BLaER1 treated with 17β-estradiol and CSF1 and Interleukin-3, amounts not matched to agents 10 nM and 100 nM (cell line): Measurements from ENCODE around the gene SMARCA4.
"Not testable (repeated sequence)": the region's sequence is repeated elsewhere in the genome, so short reads cannot be mapped to it uniquely, and the experiment has no call there.

Experiments
- H3K27ac ChIP-seq, 11 experiments: shearing (Covaris generic); formaldehyde crosslinking; 2 replicates each; pipeline ENCODE4 v1.8.1; 2022
- H3K27me3 ChIP-seq, 11 experiments: shearing (Covaris generic); formaldehyde crosslinking; 2 replicates each; pipeline ENCODE4 v1.8.1; 2022
- H3K36me3 ChIP-seq, 11 experiments: shearing (Covaris generic); formaldehyde crosslinking; 2 replicates each; pipeline ENCODE4 v1.8.1; 2022
- H3K4me1 ChIP-seq, 10 experiments: shearing (Covaris generic); formaldehyde crosslinking; 2 replicates each; pipeline ENCODE4 v1.8.1; 2022
- H3K4me2 ChIP-seq, 11 experiments: shearing (Covaris generic); formaldehyde crosslinking; 2 replicates each; pipeline ENCODE4 v1.8.1; 2022
- H3K4me3 ChIP-seq, 10 experiments: shearing (Covaris generic); formaldehyde crosslinking; 2 replicates each; pipeline ENCODE4 v1.8.1; 2022
- H3K9ac ChIP-seq, 11 experiments: shearing (Covaris generic); formaldehyde crosslinking; 2 replicates each; pipeline ENCODE4 v1.8.1; 2022
- H3K9me3 ChIP-seq, 11 experiments: shearing (Covaris generic); formaldehyde crosslinking; replicated peaks in 1 of 11; 2 replicates each; pipeline ENCODE4 v1.8.1; 2022
- H4K20me1 ChIP-seq, 11 experiments: shearing (Covaris generic); formaldehyde crosslinking; 2 replicates each; pipeline ENCODE4 v1.8.1; 2022
- Cebpa-rat ChIP-seq, 11 experiments: shearing (Covaris generic); IDR thresholded peaks; 2 replicates each; pipeline ENCODE4 v1.8.1; 2022

SMARCA4 gene

DNA sequence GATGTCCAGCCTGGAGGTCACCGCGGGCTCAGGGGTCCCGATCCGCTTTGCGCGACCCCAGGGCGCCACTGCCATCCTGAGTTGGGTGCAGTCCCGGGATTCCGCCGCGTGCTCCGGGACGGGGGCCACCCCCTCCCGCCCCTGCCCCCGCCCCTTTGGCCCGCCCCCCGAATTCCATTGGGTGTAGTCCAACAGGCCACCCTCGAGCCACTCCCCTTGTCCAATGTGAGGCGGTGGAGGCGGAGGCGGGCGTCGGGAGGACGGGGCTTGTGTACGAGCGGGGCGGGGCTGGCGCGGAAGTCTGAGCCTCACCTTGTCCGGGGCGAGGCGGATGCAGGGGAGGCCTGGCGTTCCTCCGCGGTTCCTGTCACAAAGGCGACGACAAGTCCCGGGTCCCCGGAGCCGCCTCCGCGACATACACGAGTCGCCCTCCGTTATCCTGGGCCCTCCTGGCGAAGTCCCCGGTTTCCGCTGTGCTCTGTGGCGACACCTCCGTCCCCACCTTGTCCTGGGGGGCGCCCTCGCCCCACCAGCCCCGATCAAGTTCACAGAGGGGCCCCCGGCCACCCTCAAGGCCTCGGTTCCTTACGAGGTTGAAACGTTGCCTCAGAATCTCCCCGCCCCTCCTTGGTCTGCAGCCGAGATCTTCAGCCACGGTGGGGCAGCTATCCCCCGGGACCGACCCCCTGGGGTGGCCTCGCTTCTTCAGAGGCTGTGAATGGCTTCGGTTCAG lies 129.6 kb downstream of the SMARCA4 start:
- peak overlapping the region; percentile 91 to 100 (median 97) for H3K9ac ChIP-seq
- peak overlapping the region; percentile 69 to 98 (median 90) for H3K4me3 ChIP-seq
- peaks cover 0 to 50% (median 41%) of the 10 kb centered on the region in 11 experiments; a peak in 16 of 22 replicates for H4K20me1 ChIP-seq
- peaks cover 62 to 77% (median 72%) of the 10 kb centered on the region in 10 experiments for H3K4me1 ChIP-seq
- TF ChIP-seq Cebpa-rat (IDR thresholded peaks at IDR 0.05), result no peak
- H3K27ac ChIP-seq, result peak overlapping the region; percentile 93 to 100 (median 96)
- H3K9me3 ChIP-seq, result no peaks in the 10 kb centered on the region; a peak in 1 of 22 replicates
- peaks cover 0 to 50% (median 46%) of the 10 kb centered on the region in 11 experiments; a peak in 19 of 22 replicates for H3K36me3 ChIP-seq
- peak overlapping the region; percentile 89 to 98 (median 96) for H3K4me2 ChIP-seq
- no peaks in the 10 kb centered on the region for H3K27me3 ChIP-seq

DNA sequence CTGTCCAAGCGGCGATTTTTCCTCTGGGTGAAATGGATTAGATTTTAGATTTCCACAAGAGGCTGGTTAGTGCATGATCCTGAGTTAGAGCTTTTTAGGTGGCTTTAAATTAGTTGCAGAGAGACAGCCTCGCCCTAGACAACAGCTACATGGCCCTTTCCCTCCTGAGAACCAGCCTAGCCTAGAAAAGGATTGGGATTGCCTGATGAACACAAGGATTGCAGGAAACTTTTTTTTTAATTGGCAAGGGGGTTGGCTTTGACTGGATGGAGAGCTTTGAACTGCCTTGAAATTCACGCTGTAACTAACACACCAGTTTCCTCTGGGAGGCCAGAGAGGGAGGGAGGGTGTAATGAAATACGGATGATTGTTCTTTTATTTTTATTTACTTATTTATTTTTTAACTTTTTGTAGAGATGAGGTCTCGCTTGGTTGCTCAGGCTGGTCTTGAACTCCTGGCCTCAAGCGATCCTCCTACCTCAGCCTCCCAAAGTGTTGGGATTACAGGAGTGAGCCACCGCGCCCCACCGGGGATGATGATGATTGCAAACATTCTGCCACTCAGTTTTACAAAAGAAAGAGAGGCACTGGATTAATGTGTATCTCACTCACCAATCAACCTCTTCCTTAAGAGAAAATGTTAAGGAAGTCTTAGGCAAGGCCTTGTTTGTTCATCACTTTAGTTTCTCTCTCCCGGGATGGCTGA lies 130.3 kb downstream of the SMARCA4 start:
- H3K4me1 ChIP-seq, result peaks cover 68 to 77% (median 74%) of the 10 kb centered on the region in 10 experiments
- TF ChIP-seq Cebpa-rat (IDR thresholded peaks at IDR 0.05), result no peak
- peak overlapping the region; percentile 72 to 98 (median 96) for H3K4me2 ChIP-seq
- H3K36me3 ChIP-seq, result peaks cover 0 to 57% (median 53%) of the 10 kb centered on the region in 11 experiments; a peak in 19 of 22 replicates
- peak overlapping the region; percentile 91 to 100 (median 97) for H3K9ac ChIP-seq
- H3K27me3 ChIP-seq, result no peaks in the 10 kb centered on the region
- H3K4me3 ChIP-seq, result peak overlapping the region; percentile 69 to 98 (median 90)
- H3K27ac ChIP-seq, result peak overlapping the region; percentile 92 to 100 (median 96)
- H3K9me3 ChIP-seq, result peaks cover 0 to 6% (median 0%) of the 10 kb centered on the region in 11 experiments; a peak in 6 of 22 replicates
- H4K20me1 ChIP-seq, result peaks cover 0 to 57% (median 48%) of the 10 kb centered on the region in 11 experiments; a peak in 16 of 22 replicates

DNA sequence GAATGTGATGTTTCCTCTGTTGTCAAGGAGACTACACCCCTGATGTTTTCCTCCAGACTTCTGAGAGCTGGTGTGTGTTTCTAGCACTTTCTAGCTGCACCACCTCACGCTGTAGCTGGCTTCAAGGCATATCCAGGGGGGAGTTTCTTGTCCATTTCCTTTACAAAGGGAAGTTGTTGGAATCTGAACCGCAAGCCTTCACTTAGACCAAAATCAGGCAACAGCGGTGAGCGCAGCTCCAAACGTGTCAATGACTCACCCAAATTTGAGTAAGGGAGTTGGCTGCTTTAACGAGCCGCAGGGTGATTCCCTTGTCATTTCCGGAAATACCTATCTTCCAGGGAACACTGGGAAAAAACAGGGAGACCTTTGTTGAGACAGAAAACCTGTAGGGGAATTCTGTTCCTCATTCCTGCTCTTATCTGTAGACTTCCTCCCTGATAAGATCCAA lies 130.9 kb downstream of the SMARCA4 start:
- Histone ChIP-seq H3K27me3 (no peaks in the 10 kb centered on the region), H3K4me2 (peak overlapping the region; percentile 72 to 98 (median 96)), H3K4me3 (peak overlapping the region; percentile 69 to 98 (median 90)), H3K9me3 (peaks cover 0 to 11% (median 0%) of the 10 kb centered on the region in 11 experiments; a peak in 6 of 22 replicates), H3K27ac (peak overlapping the region; percentile 92 to 100 (median 96); a peak in 21 of 22 replicates), H3K4me1 (peaks cover 73 to 79% (median 76%) of the 10 kb centered on the region in 10 experiments), H4K20me1 (peaks cover 0 to 63% (median 54%) of the 10 kb centered on the region in 11 experiments; a peak in 16 of 22 replicates), H3K9ac (peak overlapping the region; percentile 91 to 100 (median 97)), H3K36me3 (peaks cover 0 to 63% (median 59%) of the 10 kb centered on the region in 11 experiments; a peak in 19 of 22 replicates)
- TF ChIP-seq Cebpa-rat (IDR thresholded peaks at IDR 0.05), result no peak

DNA sequence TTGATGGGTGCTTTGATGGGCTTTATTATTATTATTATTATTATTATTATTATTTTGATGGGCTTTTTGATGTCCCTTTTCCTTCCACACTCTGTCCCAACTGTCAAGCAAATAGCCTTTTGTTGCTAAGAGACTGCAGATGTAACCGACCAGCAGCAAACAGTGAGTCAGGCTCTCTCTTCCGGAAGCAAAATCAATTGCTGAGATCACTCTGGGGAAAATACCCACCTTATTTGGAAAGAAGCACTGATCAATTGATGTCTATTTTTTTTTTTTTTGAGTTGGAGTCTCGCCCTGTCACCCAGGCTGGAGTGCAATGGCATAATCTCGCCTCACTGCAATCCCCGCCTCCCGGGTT lies 131.3 kb downstream of the SMARCA4 start:
- H3K9ac ChIP-seq, result peak overlapping the region; percentile 91 to 100 (median 97)
- peaks cover 0 to 12% (median 0%) of the 10 kb centered on the region in 11 experiments; a peak in 6 of 22 replicates for H3K9me3 ChIP-seq
- H3K4me2 ChIP-seq, result peak overlapping the region; percentile 72 to 98 (median 96)
- peaks cover 0 to 67% (median 58%) of the 10 kb centered on the region in 11 experiments; a peak in 16 of 22 replicates for H4K20me1 ChIP-seq
- peaks cover 73 to 79% (median 78%) of the 10 kb centered on the region in 10 experiments for H3K4me1 ChIP-seq
- TF ChIP-seq Cebpa-rat (IDR thresholded peaks at IDR 0.05), result no peak
- H3K27ac ChIP-seq, result peak overlapping the region; percentile 92 to 100 (median 96)
- H3K4me3 ChIP-seq, result peak overlapping the region; percentile 69 to 98 (median 90); a peak in 19 of 20 replicates
- peaks cover 0 to 67% (median 63%) of the 10 kb centered on the region in 11 experiments; a peak in 19 of 22 replicates for H3K36me3 ChIP-seq
- no peaks in the 10 kb centered on the region for H3K27me3 ChIP-seq

DNA sequence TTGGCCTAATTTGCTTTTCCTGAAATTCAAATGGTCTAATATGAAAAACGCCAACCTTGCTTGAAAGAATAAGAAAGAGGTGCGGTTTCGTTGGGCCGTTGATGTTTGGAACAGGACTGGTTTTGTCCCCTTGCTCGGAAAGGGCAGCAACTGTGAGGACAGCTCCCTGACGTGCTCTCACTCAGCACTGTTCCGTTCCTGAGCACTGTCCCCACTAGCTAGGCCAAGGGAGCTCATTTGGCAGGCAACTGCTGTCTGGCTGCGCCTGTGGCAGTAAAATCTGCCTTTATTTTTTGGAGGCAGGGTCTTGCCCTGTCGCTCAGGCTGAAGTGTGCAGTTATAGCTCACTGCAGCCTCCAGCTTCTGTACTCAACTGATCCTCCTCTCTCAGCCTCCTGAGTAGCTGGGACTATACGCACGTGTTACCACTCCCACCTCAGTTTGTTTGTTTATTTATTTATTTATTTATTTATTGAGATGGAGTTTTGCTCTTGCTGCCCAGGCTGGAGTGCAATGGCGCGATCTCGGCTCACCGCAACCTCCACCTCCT lies 132.9 kb downstream of the SMARCA4 start:
- H3K27ac ChIP-seq, result peak overlapping the region; percentile 92 to 100 (median 96); a peak in 21 of 22 replicates
- H3K9ac ChIP-seq, result peak overlapping the region; percentile 91 to 100 (median 97); a peak in 19 of 22 replicates
- peaks cover 0 to 83% (median 74%) of the 10 kb centered on the region in 11 experiments; a peak in 18 of 22 replicates for H4K20me1 ChIP-seq
- peaks cover 0 to 84% (median 79%) of the 10 kb centered on the region in 11 experiments; a peak in 19 of 22 replicates for H3K36me3 ChIP-seq
- H3K27me3 ChIP-seq, result no peaks in the 10 kb centered on the region
- peak overlapping the region; percentile 72 to 98 (median 96) for H3K4me2 ChIP-seq
- H3K4me1 ChIP-seq, result peaks cover 62 to 82% (median 77%) of the 10 kb centered on the region in 10 experiments
- H3K4me3 ChIP-seq, result peak overlapping the region in 7 of 10 experiments; percentile 82 to 98 (median 93); a peak in 10 of 20 replicates
- peaks cover 0 to 26% (median 5%) of the 10 kb centered on the region in 11 experiments; a peak in 10 of 22 replicates for H3K9me3 ChIP-seq
- TF ChIP-seq Cebpa-rat (IDR thresholded peaks at IDR 0.05), result no peak

DNA sequence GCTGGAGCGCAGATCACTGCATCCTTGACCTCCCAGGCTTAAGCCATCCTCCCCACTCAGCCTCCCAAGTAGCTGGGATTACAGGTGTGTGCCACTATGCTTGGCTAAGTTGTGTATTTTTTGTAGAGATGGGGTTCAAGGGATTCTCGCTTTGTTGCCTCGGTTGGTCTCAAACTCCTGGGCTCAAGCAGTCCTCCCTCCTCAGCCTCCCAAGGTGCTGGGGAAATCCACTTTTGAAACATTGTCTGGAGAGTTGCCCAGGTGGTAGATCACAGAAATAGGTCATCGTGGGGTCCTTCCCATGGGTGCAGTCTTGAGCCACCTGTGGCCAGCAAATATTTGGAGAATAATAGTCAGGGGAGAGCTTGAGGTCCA lies 133.7 kb downstream of the SMARCA4 start:
- Histone ChIP-seq H3K4me3 (peak overlapping the region in 9 of 10 experiments; percentile 9 to 98 (median 87); a peak in 15 of 20 replicates), H3K9me3 (peaks cover 0 to 26% (median 5%) of the 10 kb centered on the region in 11 experiments; a peak in 10 of 22 replicates), H3K36me3 (peaks cover 0 to 91% (median 87%) of the 10 kb centered on the region in 11 experiments; a peak in 19 of 22 replicates), H3K4me2 (peak overlapping the region; percentile 72 to 98 (median 96)), H3K27me3 (no peaks in the 10 kb centered on the region), H3K9ac (peak overlapping the region; percentile 70 to 100 (median 97); a peak in 21 of 22 replicates), H3K4me1 (peaks cover 63 to 86% (median 80%) of the 10 kb centered on the region in 10 experiments), H4K20me1 (peaks cover 0 to 91% (median 81%) of the 10 kb centered on the region in 11 experiments; a peak in 18 of 22 replicates), H3K27ac (peak overlapping the region; percentile 60 to 100 (median 95); a peak in 21 of 22 replicates)
- no peak for TF ChIP-seq Cebpa-rat (IDR thresholded peaks at IDR 0.05)

DNA sequence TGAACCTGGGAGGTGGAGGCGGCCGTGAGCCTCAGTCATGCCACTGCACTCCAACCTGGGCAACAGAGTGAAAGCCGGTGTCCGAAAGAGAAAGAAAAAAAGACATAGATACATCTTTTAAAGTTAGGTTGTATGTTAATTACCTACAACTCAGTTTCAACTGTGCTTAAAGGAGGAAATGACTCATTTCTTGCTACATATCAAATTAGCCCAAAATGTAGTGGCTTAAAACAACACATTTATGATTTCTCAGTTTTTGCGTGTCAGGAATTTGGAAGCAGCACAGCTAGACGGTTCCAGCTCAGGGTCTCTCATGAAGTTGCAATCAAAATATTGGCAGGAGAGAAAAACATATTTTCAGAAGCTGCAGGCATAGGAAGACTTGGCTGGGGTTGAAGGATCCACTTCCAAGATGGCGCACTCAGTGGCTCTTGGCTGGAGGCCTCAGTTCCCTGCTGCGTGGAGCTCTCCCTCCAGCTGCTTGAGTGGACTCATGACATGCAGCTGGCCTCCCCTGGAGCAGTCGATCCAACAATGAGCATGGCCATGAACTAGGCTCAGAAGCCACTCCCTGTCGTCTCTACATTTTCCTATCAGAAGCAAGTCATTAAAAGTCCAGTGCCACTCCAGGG lies 135.5 kb downstream of the SMARCA4 start:
- H3K4me1 ChIP-seq, result peaks cover 67 to 92% (median 88%) of the 10 kb centered on the region in 10 experiments
- peak overlapping the region in 9 of 11 experiments; percentile 59 to 100 (median 98); a peak in 13 of 22 replicates for H3K9ac ChIP-seq
- peaks cover 0 to 100% (median 91%) of the 10 kb centered on the region in 11 experiments; a peak in 19 of 22 replicates for H4K20me1 ChIP-seq
- H3K27ac ChIP-seq, result peak overlapping the region; percentile 60 to 100 (median 95); a peak in 21 of 22 replicates
- H3K27me3 ChIP-seq, result no peaks in the 10 kb centered on the region
- peak in 1 of 11 experiments; percentile 20; a peak in 1 of 22 replicates for TF ChIP-seq Cebpa-rat (IDR thresholded peaks at IDR 0.05)
- peak overlapping the region; percentile 72 to 98 (median 96) for H3K4me2 ChIP-seq
- H3K36me3 ChIP-seq, result peaks cover 12 to 100% (median 97%) of the 10 kb centered on the region in 11 experiments; a peak in 21 of 22 replicates
- peaks cover 0 to 26% (median 5%) of the 10 kb centered on the region in 11 experiments; a peak in 10 of 22 replicates for H3K9me3 ChIP-seq
- peak overlapping the region in 5 of 10 experiments; percentile 44 to 98 (median 93); a peak in 10 of 20 replicates for H3K4me3 ChIP-seq

DNA sequence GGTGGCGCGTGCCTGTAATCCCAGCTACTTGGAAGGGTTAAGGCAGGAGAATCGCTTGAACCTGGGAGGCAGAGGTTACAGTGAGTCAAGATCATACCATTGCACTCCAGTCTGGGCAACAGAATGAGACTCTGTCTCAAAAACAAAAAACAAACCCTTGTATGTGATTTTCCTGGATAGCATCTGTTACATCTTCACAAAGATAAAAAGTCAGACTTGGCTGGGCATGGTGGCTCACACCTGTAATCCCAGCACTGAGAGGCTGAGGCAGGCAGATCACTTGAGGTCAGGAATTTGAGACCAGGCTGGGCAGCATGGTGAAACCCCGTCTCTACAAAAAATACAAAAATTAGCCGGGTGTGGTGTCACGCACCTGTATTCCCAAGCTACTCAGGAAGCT lies 136.5 kb downstream of the SMARCA4 start:
- peaks cover 20 to 100% (median 97%) of the 10 kb centered on the region in 11 experiments for H3K36me3 ChIP-seq
- H3K9me3 ChIP-seq, result peaks cover 0 to 26% (median 5%) of the 10 kb centered on the region in 11 experiments; a peak in 10 of 22 replicates
- H3K9ac ChIP-seq, H3K4me3 ChIP-seq, H3K27me3 ChIP-seq: not testable (repeated sequence)
- peaks cover 56 to 83% (median 78%) of the 10 kb centered on the region in 10 experiments for H3K4me1 ChIP-seq
- peak overlapping the region in 9 of 11 experiments; percentile 2 to 98 (median 96); a peak in 12 of 22 replicates for H3K4me2 ChIP-seq
- H4K20me1 ChIP-seq, result peaks cover 0 to 100% (median 90%) of the 10 kb centered on the region in 11 experiments; a peak in 19 of 22 replicates
- H3K27ac ChIP-seq, result peak overlapping the region in 8 of 11 experiments; percentile 48 to 100 (median 95); a peak in 13 of 22 replicates
